ENCODE data around the gene ZNF793. TPM values are rescaled to one million over a fixed set of nuclear protein-coding genes. Genes with fewer than 3 reads are reported as not detected.

Gene ZNF793
- total RNA-seq, 4 donors from 2014 or later, result 1.8 to 9.2 (median 6.0) TPM

DNA sequence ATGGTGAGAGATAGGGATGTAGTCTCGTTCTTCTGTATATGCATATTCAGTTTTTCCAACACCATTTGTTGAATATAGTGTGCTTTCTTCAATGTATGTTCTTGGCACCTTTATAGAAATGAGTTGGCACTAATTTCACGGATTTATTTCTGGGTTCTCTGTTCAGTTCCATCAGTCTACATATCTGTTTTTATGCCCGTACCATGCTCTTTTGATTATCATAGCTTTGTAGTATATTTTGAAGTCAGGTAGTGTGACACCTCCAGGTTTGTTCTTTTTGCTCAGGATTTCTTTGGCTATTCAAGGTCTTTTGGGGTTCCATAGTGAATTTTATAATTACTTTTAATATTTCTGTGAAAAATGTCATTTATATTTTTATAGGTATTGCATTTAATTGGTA is 14.5 kb upstream of the ZNF793 start:
- TF ChIP-seq POLR2AphosphoS5 (IDR thresholded peaks at IDR 0.05), result no peak
- TF ChIP-seq POLR2A (IDR thresholded peaks at IDR 0.05), result no peak
- no peak for TF ChIP-seq EP300 (IDR thresholded peaks at IDR 0.05)
- TF ChIP-seq, protein P1, sequence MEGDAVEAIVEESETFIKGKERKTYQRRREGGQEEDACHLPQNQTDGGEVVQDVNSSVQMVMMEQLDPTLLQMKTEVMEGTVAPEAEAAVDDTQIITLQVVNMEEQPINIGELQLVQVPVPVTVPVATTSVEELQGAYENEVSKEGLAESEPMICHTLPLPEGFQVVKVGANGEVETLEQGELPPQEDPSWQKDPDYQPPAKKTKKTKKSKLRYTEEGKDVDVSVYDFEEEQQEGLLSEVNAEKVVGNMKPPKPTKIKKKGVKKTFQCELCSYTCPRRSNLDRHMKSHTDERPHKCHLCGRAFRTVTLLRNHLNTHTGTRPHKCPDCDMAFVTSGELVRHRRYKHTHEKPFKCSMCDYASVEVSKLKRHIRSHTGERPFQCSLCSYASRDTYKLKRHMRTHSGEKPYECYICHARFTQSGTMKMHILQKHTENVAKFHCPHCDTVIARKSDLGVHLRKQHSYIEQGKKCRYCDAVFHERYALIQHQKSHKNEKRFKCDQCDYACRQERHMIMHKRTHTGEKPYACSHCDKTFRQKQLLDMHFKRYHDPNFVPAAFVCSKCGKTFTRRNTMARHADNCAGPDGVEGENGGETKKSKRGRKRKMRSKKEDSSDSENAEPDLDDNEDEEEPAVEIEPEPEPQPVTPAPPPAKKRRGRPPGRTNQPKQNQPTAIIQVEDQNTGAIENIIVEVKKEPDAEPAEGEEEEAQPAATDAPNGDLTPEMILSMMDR (IDR thresholded peaks at IDR 0.05), result no peak
- DNase-seq (ENCODE audit: low spot score in 2 of 2), result no peak
- Histone ChIP-seq H3K4me1 (no peaks in the 10 kb centered on the region), H3K27ac (no peak overlapping the region), H3K9me3 (peaks cover 76% of the 10 kb centered on the region), H3K36me3 (no peaks in the 10 kb centered on the region), H3K27me3 (no peaks in the 10 kb centered on the region), H3K4me3 (no peak overlapping the region)
- WGBS, result 75% methylated on average over 3 of the region's 3 CpGs

DNA sequence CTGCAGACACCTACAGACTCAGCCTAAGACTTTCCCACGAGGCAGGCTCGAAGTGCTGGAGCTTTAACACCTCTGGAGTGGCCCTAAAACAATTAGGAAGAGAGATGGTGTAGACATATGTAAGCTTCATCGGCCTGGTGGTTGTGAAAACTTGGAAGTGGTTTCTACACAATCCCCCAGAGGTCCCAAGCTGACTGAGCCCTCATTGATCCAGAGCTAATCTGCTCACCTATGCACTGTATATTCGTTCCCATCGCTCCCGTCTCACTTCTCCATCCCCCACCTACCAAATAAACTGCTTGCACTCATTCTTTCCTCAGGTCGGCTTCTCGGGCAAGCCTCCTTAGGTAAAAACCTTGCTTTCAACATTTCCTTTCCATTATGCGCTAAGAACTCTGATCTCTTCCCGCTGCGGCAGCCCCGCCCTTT is 767 bp upstream of the ZNF793 start:
- WGBS, result 1% methylated on average over 12 of the region's 12 CpGs
- H3K36me3 ChIP-seq, result peaks cover 15% of the 10 kb centered on the region
- TF ChIP-seq POLR2AphosphoS5 (IDR thresholded peaks at IDR 0.05) (no peak), EP300 (IDR thresholded peaks at IDR 0.05) (no peak), POLR2A (IDR thresholded peaks at IDR 0.05) (no peak)
- H3K27ac ChIP-seq, result peak overlapping the region; percentile 97
- H3K4me1 ChIP-seq, result peaks cover 10% of the 10 kb centered on the region
- peak overlapping the region; percentile 64 for H3K4me3 ChIP-seq
- peaks cover 4% of the 10 kb centered on the region for H3K9me3 ChIP-seq
- DNase-seq (ENCODE audit: low spot score in 2 of 2), result no peak
- no peaks in the 10 kb centered on the region for H3K27me3 ChIP-seq

DNA sequence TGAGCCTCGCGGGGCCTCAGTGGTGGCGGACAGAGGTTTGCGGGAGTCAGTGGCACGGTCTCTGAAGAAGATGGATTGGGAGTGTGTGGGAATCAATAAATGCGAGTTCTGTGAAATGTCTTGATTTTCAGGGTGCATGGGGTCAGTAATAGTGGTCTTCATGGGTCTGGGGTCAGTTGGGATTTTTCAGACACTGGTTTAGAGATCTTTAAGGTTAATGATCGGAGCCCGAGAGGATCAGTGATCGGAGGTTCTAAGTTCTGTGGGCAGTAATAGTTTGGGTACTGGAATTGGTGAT is 377 bp downstream of the ZNF793 start:
- Histone ChIP-seq H3K4me3 (peak overlapping the region; percentile 64), H3K27me3 (no peaks in the 10 kb centered on the region), H3K36me3 (peaks cover 26% of the 10 kb centered on the region), H3K4me1 (peaks cover 10% of the 10 kb centered on the region), H3K9me3 (peaks cover 4% of the 10 kb centered on the region), H3K27ac (peak overlapping the region; percentile 97)
- TF ChIP-seq EP300 (IDR thresholded peaks at IDR 0.05), result no peak
- peak in 1 of 3 donors; percentile 23 for TF ChIP-seq POLR2AphosphoS5 (IDR thresholded peaks at IDR 0.05)
- DNase-seq (ENCODE audit: low spot score in 2 of 2), result no peak
- WGBS, result 1% methylated on average over 9 of the region's 9 CpGs

DNA sequence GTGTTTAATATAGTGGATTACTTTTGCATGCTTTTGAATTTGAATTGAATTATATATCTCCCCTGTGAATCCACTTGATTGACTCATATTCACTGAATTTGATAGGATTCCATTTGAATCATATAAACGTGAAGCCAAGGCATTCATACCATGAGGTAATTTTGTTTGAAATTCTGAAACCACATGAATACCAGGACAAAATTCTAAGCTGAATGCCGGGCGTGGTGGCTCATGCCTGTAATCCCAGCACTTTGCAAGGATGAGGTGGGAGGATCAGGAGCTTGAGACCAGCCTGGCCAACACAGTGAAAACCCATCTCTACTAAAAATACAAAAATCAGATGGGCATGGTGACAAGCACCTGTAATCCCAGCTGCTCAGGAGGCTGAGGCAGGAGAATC is 4.4 kb downstream of the ZNF793 start:
- H3K4me3 ChIP-seq, result no peak overlapping the region
- H3K9me3 ChIP-seq, result peaks cover 18% of the 10 kb centered on the region
- 94% methylated on average over 3 of the region's 3 CpGs for whole genome bisulfite sequencing
- peaks cover 5% of the 10 kb centered on the region for H3K4me1 ChIP-seq
- DNase-seq (ENCODE audit: low spot score in 2 of 2), result no peak
- H3K36me3 ChIP-seq, result peaks cover 61% of the 10 kb centered on the region
- H3K27me3 ChIP-seq, result no peaks in the 10 kb centered on the region
- TF ChIP-seq POLR2AphosphoS5 (IDR thresholded peaks at IDR 0.05) (no peak), EP300 (IDR thresholded peaks at IDR 0.05) (no peak), POLR2A (IDR thresholded peaks at IDR 0.05) (no peak)
- TF ChIP-seq, protein P1 (IDR thresholded peaks at IDR 0.05), result no peak
- H3K27ac ChIP-seq, result no peak overlapping the region

DNA sequence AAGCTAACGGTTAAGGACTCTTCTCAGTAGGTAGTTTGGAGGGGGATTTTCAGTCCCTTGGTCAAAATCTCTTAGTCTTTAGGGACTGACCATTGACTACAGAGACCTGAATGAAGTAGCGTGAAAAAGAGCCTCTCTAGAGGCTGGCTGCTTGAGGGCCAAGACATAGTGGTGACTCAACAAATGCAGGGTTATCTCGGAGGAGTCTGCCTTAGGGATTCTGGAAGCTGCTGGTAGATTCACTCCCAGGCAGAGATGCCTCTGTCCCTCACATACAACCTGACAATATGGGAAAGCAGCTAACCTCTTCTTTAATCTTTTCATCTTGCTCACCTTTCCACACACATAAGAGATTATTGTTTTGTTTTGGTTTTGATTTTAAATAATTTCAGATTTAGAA is 5.1 kb downstream of the ZNF793 start:
- Histone ChIP-seq H3K27ac (no peak overlapping the region), H3K27me3 (no peaks in the 10 kb centered on the region), H3K4me3 (no peak overlapping the region), H3K4me1 (peaks cover 5% of the 10 kb centered on the region), H3K9me3 (peaks cover 21% of the 10 kb centered on the region), H3K36me3 (peaks cover 61% of the 10 kb centered on the region)
- 89% methylated on average over 3 of the region's 3 CpGs for WGBS
- TF ChIP-seq EP300 (IDR thresholded peaks at IDR 0.05) (no peak), POLR2AphosphoS5 (IDR thresholded peaks at IDR 0.05) (no peak), POLR2A (IDR thresholded peaks at IDR 0.05) (no peak)
- TF ChIP-seq, protein P1 (IDR thresholded peaks at IDR 0.05), result no peak
- no peak for DNase-seq (ENCODE audit: low spot score in 2 of 2)

DNA sequence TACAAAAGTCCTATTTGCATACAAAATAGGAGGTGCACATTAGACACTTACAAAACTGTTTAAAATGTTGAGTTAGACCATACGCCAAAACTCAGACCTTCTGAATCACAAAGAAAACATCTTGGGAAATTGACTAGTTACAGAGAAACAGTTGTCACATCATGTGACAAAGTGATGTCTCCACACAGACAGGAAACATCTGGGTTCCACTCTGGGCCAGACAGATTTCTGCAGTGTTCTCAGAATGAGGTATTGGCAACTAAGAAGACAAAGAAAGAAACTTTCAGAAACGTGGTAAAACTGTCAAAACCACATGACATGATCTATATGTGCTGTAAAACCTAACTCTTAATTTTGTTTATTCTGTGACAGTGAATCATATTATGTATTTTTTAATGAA is 6.7 kb downstream of the ZNF793 start:
- H3K27ac ChIP-seq, result no peak overlapping the region
- DNase-seq (ENCODE audit: low spot score in 2 of 2), result no peak
- H3K4me1 ChIP-seq, result no peaks in the 10 kb centered on the region
- H3K27me3 ChIP-seq, result no peaks in the 10 kb centered on the region
- H3K9me3 ChIP-seq, result peaks cover 22% of the 10 kb centered on the region
- WGBS, result 58% methylated on average over 2 of the region's 2 CpGs
- H3K4me3 ChIP-seq, result no peak overlapping the region
- peaks cover 71% of the 10 kb centered on the region for H3K36me3 ChIP-seq
- TF ChIP-seq, protein P1 (IDR thresholded peaks at IDR 0.05), result no peak
- TF ChIP-seq EP300 (IDR thresholded peaks at IDR 0.05) (no peak), POLR2AphosphoS5 (IDR thresholded peaks at IDR 0.05) (no peak), POLR2A (IDR thresholded peaks at IDR 0.05) (no peak)

Data from suprapubic skin (tissue), 4 donors.